CD4-positive, alpha-beta T cell treated with Interleukin-15 for 1 hour (primary cell): ENCODE measurements around the gene TNFRSF19.

ENCODE experiments used
- DNase-seq: peaks from one replicate; pipeline ENCODE4 v3.0.0-alpha.2; 2020

Gene TNFRSF19

DNA sequence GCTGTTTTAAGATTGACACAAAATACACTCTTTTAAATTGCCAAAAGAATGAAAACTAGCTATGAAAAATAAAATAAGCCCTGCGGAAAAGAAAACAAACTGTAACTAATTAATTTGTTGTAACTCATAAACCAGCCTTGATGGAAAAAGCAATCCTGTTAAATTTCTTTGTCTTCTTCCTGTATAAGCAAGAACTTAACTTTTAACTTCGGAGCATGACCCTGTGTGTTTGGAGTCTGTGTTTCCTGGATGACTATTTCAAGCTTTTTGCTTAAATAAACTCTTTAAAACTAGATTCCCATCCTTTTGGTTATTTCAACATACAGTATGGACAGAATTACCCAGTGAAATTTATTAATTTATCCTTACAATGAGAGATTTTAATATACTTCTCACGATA, 122.6 kb downstream of the TNFRSF19 start:
- no peak for DNase-seq

DNA sequence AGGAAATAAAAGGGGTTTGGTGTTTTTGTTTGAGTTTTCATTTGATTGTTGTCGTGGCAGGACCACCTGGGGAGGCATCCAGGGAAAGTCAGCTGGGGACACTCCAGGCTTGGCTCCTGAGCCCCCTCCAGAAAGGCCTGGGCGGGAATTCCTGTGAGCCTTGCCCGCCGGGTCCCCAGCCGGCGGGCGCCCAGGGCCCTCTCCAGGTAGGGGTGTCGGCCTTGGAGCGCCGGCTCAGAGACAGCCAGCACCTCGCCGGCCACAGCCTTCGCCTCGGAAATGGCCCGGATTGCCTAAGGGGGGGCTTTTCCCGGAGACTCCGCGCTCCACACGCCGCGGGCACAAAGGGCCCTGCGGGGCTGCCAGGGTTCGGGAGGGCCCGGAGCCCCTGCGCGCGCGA, 125.0 kb downstream of the TNFRSF19 start:
- DNase-seq = no peak

DNA sequence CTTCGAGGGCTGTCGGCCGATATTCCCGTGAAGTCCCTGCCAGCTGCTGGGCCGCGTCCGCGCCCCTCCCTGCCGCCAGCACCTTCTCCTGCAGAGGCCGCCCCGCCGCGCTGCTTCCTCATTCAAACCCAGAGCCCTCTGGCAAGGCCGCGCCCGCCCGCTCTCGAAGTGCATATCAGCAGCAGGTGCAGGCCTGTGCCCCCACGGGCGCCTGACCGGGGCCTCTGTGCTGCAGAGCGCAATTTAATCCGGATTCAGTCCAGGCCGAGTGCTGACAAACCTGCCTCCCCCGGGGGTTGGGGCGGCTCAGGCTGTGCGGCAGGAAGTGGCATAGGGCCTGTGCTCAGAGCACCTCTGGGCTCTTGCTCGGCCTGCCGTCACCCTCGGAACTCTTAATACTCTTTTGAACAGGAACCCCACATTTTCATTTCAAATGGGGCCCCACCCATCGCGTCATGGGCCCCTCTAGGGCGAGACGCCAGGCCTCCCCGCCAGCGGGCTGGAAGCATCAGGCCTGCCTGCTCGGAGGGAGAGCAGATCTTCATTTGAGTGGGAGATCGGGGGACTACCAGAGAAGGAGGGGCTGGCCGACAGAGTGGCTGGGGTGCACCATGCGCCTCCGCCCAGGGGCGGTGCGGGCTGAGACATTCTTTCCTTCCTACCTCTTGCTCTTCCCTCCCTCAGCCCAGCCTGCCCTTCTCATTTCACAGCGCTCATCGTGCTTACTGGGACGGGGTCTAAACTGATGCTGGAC, 125.7 kb downstream of the TNFRSF19 start:
- DNase-seq = peak; percentile 76

- DNase-seq = no peak
Measured at GRCh38 chr13:23696610-23697009, 126.4 kb downstream of the TNFRSF19 start.

DNA sequence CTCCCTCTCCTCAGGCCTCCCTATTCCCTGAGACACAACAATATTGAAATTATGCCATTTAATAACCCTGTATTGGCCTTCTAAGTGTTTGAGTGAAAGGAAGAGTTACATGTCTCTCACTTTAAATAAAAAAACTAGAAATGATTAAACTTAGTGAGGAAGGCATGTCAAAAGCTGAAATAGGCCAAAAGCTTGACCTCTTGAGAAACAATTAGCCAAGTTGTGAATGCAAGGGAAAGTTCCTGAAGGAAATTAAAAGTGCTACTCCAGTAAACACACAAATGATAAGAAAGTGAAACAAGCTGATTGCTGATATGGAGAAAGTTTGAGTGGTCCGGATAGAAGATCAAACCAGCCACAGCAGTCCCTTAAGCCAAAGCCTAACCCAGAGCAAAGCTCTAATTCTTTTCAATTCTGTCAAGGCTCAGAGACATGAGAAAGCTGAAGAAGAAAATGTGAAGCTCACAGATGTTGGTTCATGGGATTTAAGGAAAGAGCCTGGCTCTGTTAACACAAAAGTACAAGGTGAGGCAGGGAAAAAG, 127.6 kb downstream of the TNFRSF19 start:
- no peak for DNase-seq

DNA sequence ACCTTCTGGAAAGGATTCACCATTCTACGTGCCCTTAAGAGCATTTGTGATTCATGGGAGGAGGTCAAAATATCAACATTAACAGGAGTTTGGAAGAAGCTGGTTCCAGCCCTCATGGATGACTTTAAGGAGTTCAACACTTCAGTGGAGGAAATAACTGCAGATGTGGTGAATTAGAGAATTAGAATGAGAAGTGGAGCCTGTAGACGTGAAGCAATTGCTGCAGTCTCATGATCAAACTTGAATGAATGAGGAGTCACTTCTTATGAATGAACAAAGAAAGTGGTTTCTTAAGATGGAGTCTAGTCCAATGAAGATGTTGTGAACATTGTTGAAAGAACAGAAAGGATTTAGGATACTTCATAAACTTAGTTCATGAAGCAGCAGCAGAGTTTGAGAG, 129.1 kb downstream of the TNFRSF19 start:
- DNase-seq = no peak

DNA sequence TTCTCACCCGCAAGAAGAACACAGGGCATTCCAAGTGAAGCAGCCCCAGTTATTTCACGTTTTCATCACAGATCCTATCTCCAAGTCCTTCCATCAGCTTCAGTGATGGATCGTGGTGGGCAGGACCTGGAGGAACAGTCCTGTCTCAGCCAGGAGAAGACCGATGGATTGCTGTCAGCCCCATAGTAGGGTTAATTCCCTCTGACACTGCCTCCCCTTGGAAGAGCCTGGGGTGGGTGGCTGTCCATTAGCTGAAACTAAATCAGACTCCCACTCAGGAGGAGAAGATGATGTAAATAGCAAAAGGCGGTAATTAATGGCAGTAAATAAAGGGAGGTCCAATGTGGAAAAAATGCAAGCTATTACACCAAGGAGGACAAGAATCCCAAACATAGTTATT, 131.0 kb downstream of the TNFRSF19 start:
- no peak for DNase-seq

DNA sequence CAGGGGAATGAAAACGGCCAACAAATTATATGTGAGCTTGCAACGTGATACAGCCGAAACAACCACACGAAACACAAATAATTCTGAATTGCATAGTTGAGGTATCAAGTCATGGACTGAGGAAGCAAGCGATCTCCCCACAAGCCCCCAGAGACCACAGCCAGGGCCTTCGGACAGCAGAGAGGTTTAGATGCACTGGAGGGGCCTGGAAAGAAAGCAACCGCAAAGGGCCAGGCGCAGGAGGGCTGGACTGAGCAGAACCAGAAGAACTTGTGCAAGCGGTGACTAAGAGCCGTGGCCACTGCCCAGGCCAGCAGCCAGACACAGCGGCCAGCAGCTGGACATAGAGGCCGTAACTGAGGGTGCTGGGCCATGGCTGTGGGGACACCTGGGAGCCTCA, 131.4 kb downstream of the TNFRSF19 start:
- no peak for DNase-seq

GRCh38 chr13:23703246-23703860, 133.1 kb downstream of the TNFRSF19 start:
- no peak for DNase-seq

DNA sequence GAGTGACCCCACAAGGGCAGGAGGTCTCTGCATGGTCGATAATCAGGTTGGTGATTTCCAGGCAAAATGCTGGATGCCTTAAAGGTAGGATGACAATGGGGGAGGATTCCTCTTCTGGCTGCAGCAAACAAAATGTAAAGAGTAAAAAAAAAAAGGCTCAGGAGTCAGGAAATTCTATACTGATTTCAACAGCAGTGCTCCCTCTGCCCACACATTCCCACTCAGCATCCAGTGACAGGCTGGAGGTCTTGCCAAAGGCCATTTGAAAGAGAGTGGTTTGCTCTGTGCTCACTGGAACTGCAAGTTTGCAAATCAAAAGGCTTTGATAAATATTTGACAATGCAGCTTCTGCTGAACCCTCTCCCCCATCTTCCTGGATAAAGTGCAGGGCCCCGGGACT, 135.4 kb downstream of the TNFRSF19 start:
- DNase-seq = no peak

- DNase-seq = no peak
Measured at GRCh38 chr13:23707674-23708073, 137.5 kb downstream of the TNFRSF19 start.

DNA sequence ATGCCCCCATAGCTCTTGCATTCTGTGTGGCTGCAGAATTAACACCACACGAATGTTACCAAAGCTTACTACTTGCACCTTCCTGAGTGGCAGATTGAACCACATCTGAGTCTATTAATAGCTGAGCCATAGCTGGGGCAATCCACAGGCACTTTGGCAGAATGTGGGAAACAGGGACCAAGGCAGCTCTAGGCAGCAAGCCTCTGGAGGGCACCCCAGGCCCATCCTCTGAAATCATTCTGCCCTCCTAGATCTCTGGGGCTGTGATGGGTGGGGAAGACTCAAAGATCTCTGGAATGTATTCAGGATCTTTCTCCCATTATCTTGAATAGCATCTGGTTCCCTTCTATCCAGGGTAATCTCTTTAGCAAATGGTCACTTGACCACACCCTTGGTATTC, 139.3 kb downstream of the TNFRSF19 start:
- no peak for DNase-seq

GRCh38 chr13:23710366-23710765, 140.2 kb downstream of the TNFRSF19 start:
- DNase-seq = no peak

- DNase-seq = no peak
Measured at GRCh38 chr13:23711355-23711754, 141.1 kb downstream of the TNFRSF19 start.

DNA sequence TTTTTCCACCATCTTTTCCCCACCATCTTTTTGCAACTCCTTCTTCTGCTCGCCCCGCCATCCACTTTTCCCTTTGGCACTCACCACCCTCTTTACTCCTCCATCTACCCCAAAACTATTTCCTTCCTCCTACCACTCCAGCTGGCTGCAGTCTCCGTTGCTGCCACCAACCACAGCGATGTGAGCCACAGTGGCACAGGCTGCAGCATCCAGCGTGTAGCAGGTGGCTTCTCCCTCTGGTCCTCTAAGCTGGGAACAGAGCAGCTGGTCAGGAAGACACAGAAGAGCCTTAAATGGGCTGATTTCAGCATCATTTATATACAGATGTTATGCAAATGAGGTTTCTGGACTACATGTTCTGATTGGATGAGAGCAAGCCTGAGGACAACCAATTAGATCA, 144.5 kb downstream of the TNFRSF19 start:
- no peak for DNase-seq

GRCh38 chr13:23715092-23715761, 145.0 kb downstream of the TNFRSF19 start:
- DNase-seq = no peak

GRCh38 chr13:23715762-23716235, 145.6 kb downstream of the TNFRSF19 start:
- DNase-seq = no peak

GRCh38 chr13:23716401-23716800, 146.2 kb downstream of the TNFRSF19 start:
- DNase-seq = no peak

DNA sequence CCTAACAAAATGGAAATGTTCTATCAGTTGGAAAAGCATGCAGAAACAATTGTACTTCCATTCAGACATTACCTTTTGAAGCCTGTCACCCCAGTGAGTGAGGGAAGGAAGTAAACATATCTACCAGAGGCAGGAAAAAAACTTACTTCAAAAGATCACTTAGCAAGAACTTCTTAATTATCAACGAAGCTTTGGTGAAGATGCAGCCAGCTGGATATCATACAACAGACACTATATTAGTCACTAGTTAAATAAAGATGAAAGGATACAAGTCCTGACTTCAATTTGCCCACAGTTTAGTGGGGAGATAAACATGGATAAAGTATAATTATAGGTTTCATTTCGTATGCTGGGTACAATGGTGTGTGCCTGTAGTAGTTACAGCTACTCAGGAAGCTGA, 148.8 kb downstream of the TNFRSF19 start:
- DNase-seq = no peak

DNA sequence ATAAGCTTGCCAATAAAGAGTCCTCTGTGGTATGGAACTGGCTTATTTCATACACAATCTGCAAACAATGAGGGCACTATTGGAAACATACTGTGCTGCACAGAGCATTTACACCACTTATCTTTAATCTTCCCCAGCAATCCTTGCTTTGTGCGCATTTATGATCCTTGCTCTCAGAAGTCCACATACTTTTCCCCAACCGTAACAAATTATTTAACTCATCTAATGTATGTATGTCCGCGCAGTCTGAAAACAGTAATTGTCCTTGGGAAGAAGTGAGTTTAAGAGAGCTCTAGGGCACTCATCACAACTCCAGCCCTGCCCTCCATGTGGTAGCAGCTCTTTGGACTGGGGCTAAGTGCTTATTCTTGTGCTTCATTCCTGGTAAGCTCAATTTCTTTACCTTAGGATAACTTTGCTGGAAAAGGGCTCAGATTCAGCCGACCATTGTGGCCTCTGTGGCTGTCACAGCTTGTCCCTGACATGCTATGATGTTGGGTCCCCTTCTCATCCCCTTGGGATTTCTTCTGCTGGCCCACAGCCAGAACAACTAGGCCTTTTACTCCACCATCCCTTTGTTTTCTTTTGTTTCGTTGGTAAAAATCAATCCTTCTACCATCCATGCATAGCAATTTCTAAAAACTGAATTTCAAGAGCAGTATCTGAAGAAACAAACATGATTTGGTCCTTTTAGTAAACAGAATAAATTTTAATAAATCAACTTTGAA, 152.7 kb downstream of the TNFRSF19 start:
- no peak for DNase-seq

- DNase-seq = no peak
Measured at GRCh38 chr13:23723471-23723870, 153.3 kb downstream of the TNFRSF19 start.

- no peak for DNase-seq
Measured at GRCh38 chr13:23724196-23724970, 154.2 kb downstream of the TNFRSF19 start.
